ENCODE measurements around the gene MACROD2.

DNA sequence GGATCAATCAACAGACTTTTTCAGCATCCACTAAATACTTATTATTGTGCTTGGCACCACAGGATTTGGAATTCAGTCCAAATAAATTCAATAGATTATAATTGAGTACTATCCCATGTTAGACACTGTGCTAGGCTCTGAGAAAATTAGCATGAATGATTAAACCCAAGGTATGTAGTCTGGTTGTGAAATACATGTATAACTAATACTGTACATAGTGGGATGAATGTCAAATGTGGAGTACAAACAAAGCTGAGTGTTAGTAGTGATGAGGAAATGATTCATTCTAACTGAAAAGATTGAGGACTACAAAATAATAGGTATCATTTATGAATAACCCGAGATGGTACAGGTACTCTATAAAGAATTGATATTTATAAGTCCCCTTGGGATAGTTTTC is 454.0 kb downstream of the MACROD2 start:
- TF ChIP-seq, protein P1, sequence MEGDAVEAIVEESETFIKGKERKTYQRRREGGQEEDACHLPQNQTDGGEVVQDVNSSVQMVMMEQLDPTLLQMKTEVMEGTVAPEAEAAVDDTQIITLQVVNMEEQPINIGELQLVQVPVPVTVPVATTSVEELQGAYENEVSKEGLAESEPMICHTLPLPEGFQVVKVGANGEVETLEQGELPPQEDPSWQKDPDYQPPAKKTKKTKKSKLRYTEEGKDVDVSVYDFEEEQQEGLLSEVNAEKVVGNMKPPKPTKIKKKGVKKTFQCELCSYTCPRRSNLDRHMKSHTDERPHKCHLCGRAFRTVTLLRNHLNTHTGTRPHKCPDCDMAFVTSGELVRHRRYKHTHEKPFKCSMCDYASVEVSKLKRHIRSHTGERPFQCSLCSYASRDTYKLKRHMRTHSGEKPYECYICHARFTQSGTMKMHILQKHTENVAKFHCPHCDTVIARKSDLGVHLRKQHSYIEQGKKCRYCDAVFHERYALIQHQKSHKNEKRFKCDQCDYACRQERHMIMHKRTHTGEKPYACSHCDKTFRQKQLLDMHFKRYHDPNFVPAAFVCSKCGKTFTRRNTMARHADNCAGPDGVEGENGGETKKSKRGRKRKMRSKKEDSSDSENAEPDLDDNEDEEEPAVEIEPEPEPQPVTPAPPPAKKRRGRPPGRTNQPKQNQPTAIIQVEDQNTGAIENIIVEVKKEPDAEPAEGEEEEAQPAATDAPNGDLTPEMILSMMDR (IDR thresholded peaks at IDR 0.05; ENCODE audit: insufficient read depth, low read length, poor library complexity, severe bottlenecking), result no peak
- TF ChIP-seq EZH2phosphoT487 (conservative IDR thresholded peaks at IDR 0.05; ENCODE audit: low read length), result no peak
